GM15510 (cell line): ENCODE data around the gene SPNS2.

Experiments used
- POLR2A ChIP-seq: IDR thresholded peaks from 3 replicates; pipeline ENCODE4 v1.6.1; 2011; ENCODE audit warnings: borderline replicate concordance; ENCODE audit not compliant: insufficient read length; ENCODE audit errors: extremely low read depth

The SPNS2 gene

GRCh38 chr17:4522661-4523060 is 24.0 kb downstream of the SPNS2 start:
- TF ChIP-seq POLR2A: no peak

GRCh38 chr17:4523946-4524345 is 25.3 kb downstream of the SPNS2 start:
- no peak for TF ChIP-seq POLR2A

GRCh38 chr17:4525691-4526397 is 27.2 kb downstream of the SPNS2 start:
- TF ChIP-seq POLR2A: no peak

GRCh38 chr17:4527134-4527533 is 28.5 kb downstream of the SPNS2 start:
- TF ChIP-seq POLR2A: no peak

GRCh38 chr17:4527566-4528125 is 29.0 kb downstream of the SPNS2 start:
- TF ChIP-seq POLR2A: no peak

- TF ChIP-seq POLR2A: no peak
These were observed 31.0 kb downstream of the SPNS2 start for GRCh38 chr17:4529533-4530152.

GRCh38 chr17:4530799-4531730 is 32.4 kb downstream of the SPNS2 start:
- TF ChIP-seq POLR2A: no peak

- TF ChIP-seq POLR2A: no peak
These were observed 33.5 kb downstream of the SPNS2 start for GRCh38 chr17:4531988-4532736.

GRCh38 chr17:4532860-4533522 is 34.3 kb downstream of the SPNS2 start:
- TF ChIP-seq POLR2A: no peak

GRCh38 chr17:4533523-4534504 is 35.1 kb downstream of the SPNS2 start:
- no peak for TF ChIP-seq POLR2A

GRCh38 chr17:4534515-4534914 is 35.8 kb downstream of the SPNS2 start:
- TF ChIP-seq POLR2A: no peak

GRCh38 chr17:4534928-4535666 is 36.4 kb downstream of the SPNS2 start:
- TF ChIP-seq POLR2A: no peak
